AG04449 (cell line): ENCODE results near the gene KIF3C.

Source experiments
- CTCF ChIA-PET: fragments of 350-600 bp; formaldehyde crosslinking; extraction: SDS; loops from one replicate; lab custom pipeline; 2021; ENCODE audit warnings: antibody characterized with exemption; lab: Yijun Ruan, JAX
- POLR2A ChIA-PET: fragments of 400-600, 350-600 bp; formaldehyde crosslinking; extraction: SDS; loops from one replicate; lab custom pipeline; 2020; ENCODE audit warnings: antibody characterized with exemption, inconsistent platforms; lab: Yijun Ruan, JAX
- DNase-seq: peaks from one replicate; pipeline ENCODE4 v3.0.0-alpha.2; 2010; ENCODE audit warnings: low read depth, low spot score
- H3K4me3 ChIP-seq: 2 replicates; pipeline ENCODE4 v1.5.1; 2011; ENCODE audit warnings: low read depth, mild to moderate bottlenecking, control low read depth, low read length
- TF ChIP-seq, protein P1 (sequence below): IDR thresholded peaks from one replicate; pipeline ENCODE4 v1.5.1; 2011; ENCODE audit warnings: mild to moderate bottlenecking, moderate library complexity, low read length, control low read depth, inconsistent platforms; ENCODE audit not compliant: insufficient read depth; ENCODE audit errors: missing control alignments

KIF3C gene

DNA sequence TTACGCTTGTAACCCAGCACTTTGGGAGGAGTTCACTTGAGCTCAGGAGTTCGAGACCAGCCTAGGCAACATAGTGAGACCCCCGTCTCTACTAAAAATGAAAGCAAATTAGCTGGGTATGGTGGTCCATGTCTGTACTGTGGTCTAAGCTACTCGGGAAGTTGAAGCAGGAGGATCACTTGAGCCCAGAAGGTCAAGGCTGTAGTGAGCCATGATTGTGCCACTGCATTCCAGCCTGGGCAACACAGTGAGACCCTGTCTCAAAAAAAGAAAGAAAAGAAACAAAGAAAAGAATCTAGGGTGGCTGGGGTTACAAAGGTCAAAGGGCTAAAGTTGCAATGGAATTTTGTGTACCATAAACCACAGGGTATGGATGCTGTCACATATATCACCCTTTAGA lies 41.3 kb downstream of the KIF3C start:
- CTCF ChIA-PET: interaction anchor here (1.1 to 3.2 kb wide), 2 partner anchors 9 to 11 kb away, joined by 3 to 24 read pairs; no protein-coding TSS in a partner anchor
- POLR2A ChIA-PET: no interaction called here
- H3K4me3 ChIP-seq: no peak overlapping the region
- DNase-seq: no peak
- TF ChIP-seq, protein P1, sequence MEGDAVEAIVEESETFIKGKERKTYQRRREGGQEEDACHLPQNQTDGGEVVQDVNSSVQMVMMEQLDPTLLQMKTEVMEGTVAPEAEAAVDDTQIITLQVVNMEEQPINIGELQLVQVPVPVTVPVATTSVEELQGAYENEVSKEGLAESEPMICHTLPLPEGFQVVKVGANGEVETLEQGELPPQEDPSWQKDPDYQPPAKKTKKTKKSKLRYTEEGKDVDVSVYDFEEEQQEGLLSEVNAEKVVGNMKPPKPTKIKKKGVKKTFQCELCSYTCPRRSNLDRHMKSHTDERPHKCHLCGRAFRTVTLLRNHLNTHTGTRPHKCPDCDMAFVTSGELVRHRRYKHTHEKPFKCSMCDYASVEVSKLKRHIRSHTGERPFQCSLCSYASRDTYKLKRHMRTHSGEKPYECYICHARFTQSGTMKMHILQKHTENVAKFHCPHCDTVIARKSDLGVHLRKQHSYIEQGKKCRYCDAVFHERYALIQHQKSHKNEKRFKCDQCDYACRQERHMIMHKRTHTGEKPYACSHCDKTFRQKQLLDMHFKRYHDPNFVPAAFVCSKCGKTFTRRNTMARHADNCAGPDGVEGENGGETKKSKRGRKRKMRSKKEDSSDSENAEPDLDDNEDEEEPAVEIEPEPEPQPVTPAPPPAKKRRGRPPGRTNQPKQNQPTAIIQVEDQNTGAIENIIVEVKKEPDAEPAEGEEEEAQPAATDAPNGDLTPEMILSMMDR: no peak

DNA sequence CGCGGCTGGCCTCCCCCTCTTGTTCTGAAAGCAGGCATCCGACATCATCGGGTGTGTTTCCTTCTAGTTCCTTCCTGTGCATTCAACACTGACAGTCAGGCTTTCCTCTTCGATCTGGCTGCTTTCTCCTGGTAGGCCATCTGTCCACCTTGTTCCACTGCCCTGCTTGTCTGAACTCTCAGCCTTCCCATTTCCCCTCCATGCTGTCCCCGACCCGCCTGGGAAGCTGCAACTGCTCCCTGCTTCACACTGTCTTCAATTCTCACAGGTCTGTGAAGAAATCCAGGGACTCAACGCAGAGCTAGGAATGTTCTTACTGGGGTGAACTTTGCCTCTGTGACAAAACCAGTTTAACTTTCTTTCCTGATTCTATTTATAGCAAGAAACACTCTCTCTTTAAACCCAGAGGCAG lies 43.0 kb downstream of the KIF3C start:
- TF ChIP-seq, protein P1: no peak
- no peak for DNase-seq
- POLR2A ChIA-PET: no interaction called here
- H3K4me3 ChIP-seq: no peak overlapping the region
- CTCF ChIA-PET: interaction anchor here (1.3 to 4.1 kb wide), 2 partner anchors 12 to 16 kb away, joined by 3 to 26 read pairs; no protein-coding TSS in a partner anchor

DNA sequence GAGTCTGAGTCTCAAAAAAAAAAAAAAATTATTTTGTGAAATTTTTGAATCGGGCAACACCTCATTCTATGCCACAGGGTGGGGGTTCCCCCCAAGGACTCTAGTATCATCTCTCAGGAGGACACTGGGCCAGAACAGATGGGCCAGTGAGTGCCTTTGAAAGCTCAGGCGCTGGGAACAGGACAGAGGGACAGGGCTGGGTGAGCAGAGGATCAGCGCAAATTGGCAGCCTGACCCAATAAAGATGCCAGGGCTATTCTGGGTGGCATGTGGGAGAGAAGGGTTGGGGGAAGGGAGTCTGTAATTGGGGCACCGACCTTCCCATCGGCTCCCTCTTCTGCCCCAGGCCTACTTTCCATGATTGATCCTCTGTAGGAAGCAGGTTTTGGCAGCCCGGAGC lies 44.0 kb downstream of the KIF3C start:
- no peak overlapping the region for H3K4me3 ChIP-seq
- ChIA-PET CTCF (interaction anchor here (1.3 to 4.1 kb wide), 2 partner anchors 13 to 17 kb away, joined by 3 to 26 read pairs; no protein-coding TSS in a partner anchor), POLR2A (no interaction called here)
- DNase-seq: no peak
- TF ChIP-seq, protein P1: no peak

DNA sequence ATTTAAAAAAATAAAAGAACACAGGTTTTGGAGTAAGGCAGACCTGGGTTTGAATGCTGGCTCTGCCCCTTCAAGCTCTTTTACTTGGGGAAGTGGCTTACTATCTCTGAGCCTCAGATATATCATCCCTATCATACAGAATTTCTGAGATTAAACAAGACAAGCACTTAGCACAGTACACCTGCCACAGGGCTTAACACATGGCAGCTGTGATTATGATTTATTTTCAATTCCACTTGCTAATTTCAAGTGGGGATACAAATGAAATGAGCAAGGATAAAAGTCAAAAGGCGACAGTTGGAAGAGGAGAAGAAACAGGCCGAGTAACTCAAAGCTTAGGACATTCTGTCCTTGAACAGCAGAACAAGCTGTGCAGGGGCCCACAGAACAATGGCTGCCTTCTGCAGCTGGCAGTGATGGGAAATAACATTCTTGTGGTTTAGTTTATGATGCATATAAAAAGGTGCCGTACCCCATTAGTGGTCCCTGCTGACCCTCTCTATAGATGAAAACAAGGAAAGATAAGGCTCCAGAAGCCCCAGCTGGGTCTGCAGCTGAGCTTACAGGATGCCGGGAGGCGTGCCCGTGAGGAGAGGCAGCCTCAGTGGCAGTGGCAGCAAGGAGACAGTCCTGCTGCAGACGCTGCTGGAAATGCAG lies 45.3 kb downstream of the KIF3C start:
- TF ChIP-seq, protein P1: no peak
- CTCF ChIA-PET: interaction anchor here (1.5 to 4.1 kb wide), 2 partner anchors 14 to 85 kb away, joined by 5 to 26 read pairs; no protein-coding TSS in a partner anchor
- H3K4me3 ChIP-seq: no peak overlapping the region
- no peak for DNase-seq
- POLR2A ChIA-PET: no interaction called here

DNA sequence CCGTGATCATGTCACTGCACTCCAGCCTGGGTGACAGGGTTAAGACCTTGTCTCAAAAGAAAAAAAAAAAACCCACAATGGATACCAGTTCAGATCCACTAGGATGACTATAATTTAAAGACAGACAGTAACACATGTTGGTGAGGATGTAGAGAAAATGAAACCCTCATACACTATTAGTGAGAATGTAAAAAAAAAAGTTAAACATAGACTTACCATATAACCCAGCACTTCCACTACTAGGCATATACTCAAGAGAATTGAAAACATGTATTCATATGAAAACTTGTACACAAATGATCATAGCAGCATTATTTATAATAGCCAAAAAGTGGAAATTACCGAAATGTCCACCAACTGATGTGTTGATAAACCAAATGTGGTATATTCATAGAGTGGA lies 48.7 kb downstream of the KIF3C start:
- ChIA-PET CTCF (interaction anchor here (1.5 kb wide), 1 partner anchor 18 kb away, joined by 4 read pairs; no protein-coding TSS in a partner anchor), POLR2A (no interaction called here)
- no peak overlapping the region for H3K4me3 ChIP-seq
- DNase-seq: no peak
- TF ChIP-seq, protein P1: no peak

DNA sequence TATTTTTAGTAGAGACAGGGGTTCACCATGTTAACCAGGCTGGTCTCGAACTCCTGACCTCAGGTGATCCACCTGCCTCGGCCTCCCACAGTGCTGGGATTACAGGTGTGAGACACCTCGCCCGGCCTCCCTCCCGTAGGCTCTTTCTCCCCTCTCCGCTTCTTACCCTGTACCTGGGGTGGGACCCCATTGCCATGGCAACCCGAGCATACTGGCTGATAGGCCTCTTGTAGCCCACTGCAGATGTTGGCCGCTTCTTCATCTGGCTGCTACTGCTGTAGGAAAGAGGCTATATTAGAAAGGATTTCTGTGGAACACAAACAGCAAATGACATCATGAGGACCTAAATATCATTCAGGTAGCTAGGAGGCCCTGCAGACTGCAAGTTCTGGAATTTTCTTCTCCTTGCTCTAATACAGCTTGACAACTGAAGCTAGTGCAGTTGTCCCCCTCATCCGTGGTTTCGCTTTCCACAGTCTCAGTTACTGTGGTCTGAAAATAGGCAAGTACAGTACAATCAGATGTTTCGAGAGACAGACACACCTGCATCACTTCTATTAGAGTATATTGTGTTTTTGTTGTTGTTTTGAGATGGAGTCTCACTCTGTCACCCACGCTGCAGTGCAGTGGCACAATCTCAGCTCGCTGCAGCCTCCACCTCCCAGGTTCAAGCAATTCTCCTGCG lies 52.4 kb downstream of the KIF3C start:
- CTCF ChIA-PET: no interaction called here

More for the DNA sequence above, 52.4 kb downstream of the KIF3C start:
- TF ChIP-seq, protein P1: no peak
- no peak for DNase-seq
- POLR2A ChIA-PET: no interaction called here
- H3K4me3 ChIP-seq: no peak overlapping the region
